Thoracic aorta (tissue), 2 donors: ENCODE data around the gene TOP3A. TPM values are rescaled to one million over a fixed set of nuclear protein-coding genes. Genes with fewer than 3 reads are reported as not detected.

Experiments used
- ATAC-seq: fragments of 150-250 bp; one replicate; pipeline ENCODE4 v1.8.0; 2017; ENCODE audit warnings: low read depth; ENCODE audit not compliant: insufficient number of reproducible peaks, low FRiP score
- DNase-seq: peaks from one replicate; pipeline ENCODE4 v3.0.0-alpha.2; 2020; ENCODE audit warnings: low spot score
- H3K27ac ChIP-seq, 2 donors: fragments of 200-600 bp; sonication (generic); 1 replicate in 1 of 2; 2 replicates in 1 of 2; pipeline ENCODE4 v1.5.1; 2016; ENCODE audit warnings: mild to moderate bottlenecking in 2 of 2, moderate library complexity in 2 of 2
- H3K27me3 ChIP-seq: fragments of 200-600 bp; sonication (generic); replicated peaks from 2 replicates; pipeline ENCODE4 v1.6.0; 2016; ENCODE audit warnings: mild to moderate bottlenecking; ENCODE audit not compliant: insufficient read depth
- H3K36me3 ChIP-seq: fragments of 200-600 bp; sonication (generic); one replicate; pipeline ENCODE4 v1.5.1; 2016
- H3K4me1 ChIP-seq, 2 donors: fragments of 200-600 bp; sonication (generic); 1 replicate in 1 of 2; 2 replicates in 1 of 2; pipeline versions ENCODE4 v1.5.1 to v1.6.0; 2016; ENCODE audit warnings: low read depth in 2 of 2, mild to moderate bottlenecking in 1 of 2; ENCODE audit not compliant: control insufficient read depth in 1 of 2
- H3K4me3 ChIP-seq: fragments of 200-600 bp; sonication (generic); 2 replicates; pipeline ENCODE4 v1.5.1; 2016; ENCODE audit warnings: mild to moderate bottlenecking
- H3K9me3 ChIP-seq: fragments of 200-600 bp; sonication (generic); 2 replicates; pipeline ENCODE4 v1.5.1; 2016
- total RNA-seq, 2 donors: library from RNA; depleted of rRNA; stranded (reverse); fragments of >200 nt; gene quantifications; one replicate each; pipeline versions ENCODE4 v1.1.0 to v1.2.3, GENCODE V29; 2016
- TF ChIP-seq, protein P1 (sequence below): fragments of 200-600 bp; sonication (generic); IDR thresholded peaks from one replicate; pipeline ENCODE4 v1.5.1; 2019; ENCODE audit warnings: antibody characterized with exemption

TOP3A gene
- total RNA-seq, 2 donors from 2014 or later = 33.4 to 54.6 TPM

DNA sequence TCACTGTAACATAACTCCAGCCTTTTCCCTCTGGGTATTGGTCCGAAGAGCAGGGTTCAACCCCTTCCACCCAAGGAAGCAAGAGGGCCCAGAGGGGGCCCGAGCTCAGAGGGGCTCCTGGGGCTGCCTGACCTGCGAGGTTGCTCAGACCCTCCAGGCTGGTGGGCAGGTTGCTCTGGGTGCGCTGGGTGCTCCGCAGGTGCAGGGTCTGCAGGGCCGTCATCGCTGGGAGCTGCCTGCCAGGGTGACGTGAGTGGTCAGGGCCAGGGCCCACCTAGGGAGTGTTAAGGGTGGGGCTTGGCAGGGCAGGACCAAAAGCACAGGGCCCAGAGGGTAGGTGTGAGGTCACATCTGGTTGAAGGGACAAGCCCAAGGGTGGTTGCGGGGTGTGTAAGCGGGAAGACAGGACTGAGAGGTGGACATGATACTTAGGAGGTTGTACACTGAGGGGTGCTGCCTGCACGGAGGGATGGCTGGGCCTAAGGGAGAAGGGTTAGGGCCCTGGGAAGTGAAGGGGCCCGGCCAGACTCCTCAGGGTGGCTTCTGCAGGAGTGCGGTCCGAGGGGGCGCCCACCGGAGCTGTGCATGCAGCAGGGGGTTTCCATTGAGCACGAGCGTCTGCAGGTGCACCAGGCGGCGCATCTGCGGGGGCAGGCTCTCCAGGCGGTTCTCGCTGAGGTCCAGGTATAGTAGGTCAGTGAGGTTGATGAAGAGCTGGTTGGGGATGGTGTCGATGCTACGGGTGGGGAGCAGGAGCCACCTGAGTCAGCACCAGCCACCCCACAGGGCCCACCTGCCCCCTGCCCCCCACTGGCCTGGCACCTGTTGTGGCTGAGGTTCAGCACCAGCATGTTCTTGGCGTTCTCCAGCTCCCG lies 60.6 kb downstream of the TOP3A start:
- Histone ChIP-seq H3K9me3 (no peaks in the 10 kb centered on the region), H3K27ac (no peak overlapping the region), H3K4me3 (no peak overlapping the region), H3K36me3 (peaks cover 66% of the 10 kb centered on the region), H3K27me3 (no peaks in the 10 kb centered on the region), H3K4me1 (peaks cover 18 to 21% of the 10 kb centered on the region in 2 donors)
- no peak for ATAC-seq
- TF ChIP-seq, protein P1, sequence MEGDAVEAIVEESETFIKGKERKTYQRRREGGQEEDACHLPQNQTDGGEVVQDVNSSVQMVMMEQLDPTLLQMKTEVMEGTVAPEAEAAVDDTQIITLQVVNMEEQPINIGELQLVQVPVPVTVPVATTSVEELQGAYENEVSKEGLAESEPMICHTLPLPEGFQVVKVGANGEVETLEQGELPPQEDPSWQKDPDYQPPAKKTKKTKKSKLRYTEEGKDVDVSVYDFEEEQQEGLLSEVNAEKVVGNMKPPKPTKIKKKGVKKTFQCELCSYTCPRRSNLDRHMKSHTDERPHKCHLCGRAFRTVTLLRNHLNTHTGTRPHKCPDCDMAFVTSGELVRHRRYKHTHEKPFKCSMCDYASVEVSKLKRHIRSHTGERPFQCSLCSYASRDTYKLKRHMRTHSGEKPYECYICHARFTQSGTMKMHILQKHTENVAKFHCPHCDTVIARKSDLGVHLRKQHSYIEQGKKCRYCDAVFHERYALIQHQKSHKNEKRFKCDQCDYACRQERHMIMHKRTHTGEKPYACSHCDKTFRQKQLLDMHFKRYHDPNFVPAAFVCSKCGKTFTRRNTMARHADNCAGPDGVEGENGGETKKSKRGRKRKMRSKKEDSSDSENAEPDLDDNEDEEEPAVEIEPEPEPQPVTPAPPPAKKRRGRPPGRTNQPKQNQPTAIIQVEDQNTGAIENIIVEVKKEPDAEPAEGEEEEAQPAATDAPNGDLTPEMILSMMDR = no peak
- DNase-seq = no peak

DNA sequence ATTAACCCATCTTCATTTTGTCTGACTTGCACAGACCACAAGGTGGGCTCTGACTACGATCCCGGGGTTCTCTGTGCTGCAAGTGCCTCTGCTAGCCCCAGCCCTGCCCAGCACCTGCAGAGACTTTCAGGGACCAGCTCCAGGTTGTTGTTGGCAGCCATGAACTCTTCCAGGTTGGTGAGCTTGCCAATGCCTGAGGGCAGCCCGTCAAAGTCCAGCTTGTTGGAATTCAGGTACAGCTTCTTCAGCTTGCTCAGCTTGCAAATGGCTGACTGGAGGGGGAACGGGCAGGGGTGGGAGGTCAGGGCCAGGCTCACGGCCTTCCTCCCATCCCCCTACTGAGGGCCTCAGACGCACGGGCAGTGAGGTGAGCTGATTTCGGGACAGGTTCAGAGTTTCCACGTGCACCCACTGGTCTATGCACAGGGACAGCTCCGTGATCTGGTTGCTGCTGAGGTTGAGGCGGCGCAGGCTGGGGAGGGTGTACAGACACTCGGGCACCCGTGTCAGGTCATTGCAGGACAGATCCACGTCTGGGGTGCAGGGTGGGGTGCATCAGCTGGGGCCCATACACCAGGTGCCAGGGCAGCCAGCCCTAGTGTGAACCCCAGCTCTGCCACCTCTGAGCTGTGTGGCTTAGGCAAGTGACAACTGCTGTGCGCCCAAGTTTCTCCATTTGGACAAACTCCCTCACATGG lies 61.5 kb downstream of the TOP3A start:
- ATAC-seq (no peak), DNase-seq (no peak)
- Histone ChIP-seq H3K4me1 (peaks cover 14 to 16% of the 10 kb centered on the region in 2 donors), H3K9me3 (no peaks in the 10 kb centered on the region), H3K4me3 (no peak overlapping the region), H3K36me3 (peaks cover 73% of the 10 kb centered on the region), H3K27me3 (no peaks in the 10 kb centered on the region), H3K27ac (no peak overlapping the region)
- TF ChIP-seq, protein P1 = no peak

DNA sequence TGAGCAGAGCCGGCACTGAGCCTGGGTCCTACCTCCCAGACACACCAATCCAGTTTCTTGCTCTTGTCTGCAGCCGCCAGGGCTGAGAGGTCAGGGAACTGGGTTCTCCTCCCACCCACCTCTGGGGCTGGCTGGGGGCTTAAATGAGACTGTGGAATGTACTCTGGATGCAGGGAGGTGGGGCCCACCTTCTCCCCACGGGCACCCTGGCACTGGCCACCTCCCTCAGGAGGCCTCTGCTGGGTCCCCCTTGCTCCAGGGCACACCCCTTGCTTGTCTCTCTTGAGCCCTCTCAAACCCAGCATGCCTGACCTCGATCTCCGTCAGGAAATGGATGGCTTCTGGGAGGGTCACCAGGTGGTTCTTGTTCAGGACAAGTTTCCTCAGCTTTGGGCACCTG lies 62.6 kb downstream of the TOP3A start:
- TF ChIP-seq, protein P1 = no peak
- Histone ChIP-seq H3K4me3 (no peak overlapping the region), H3K36me3 (peaks cover 78% of the 10 kb centered on the region), H3K27ac (no peak overlapping the region), H3K4me1 (peaks cover 9 to 11% of the 10 kb centered on the region in 2 donors), H3K9me3 (no peaks in the 10 kb centered on the region), H3K27me3 (no peaks in the 10 kb centered on the region)
- no peak for ATAC-seq
- no peak for DNase-seq

DNA sequence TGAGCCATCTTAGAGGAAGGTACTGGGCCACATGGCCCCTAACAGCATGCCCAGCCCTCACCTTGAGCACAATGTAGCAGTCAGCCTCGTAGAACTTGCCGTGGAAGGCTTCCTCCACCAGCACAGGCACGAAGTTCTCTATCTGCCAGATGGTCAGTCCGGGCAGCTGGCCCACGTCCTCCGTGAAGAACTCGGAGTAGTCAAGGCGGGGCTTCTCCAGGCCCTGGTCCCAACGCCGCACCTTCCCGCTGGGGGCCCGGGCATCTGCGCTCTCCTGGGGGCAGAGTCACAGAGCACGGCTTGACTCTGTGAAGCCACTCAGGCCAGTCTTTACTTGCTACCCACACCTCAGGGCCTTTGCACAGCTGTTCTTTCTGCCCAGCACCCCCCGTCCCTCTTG lies 63.6 kb downstream of the TOP3A start:
- TF ChIP-seq, protein P1 = no peak
- DNase-seq = no peak
- H3K9me3 ChIP-seq = no peaks in the 10 kb centered on the region
- no peak for ATAC-seq
- H3K27me3 ChIP-seq = no peaks in the 10 kb centered on the region
- peaks cover 84% of the 10 kb centered on the region for H3K36me3 ChIP-seq
- H3K4me3 ChIP-seq = no peak overlapping the region
- peaks cover 0 to 1% of the 10 kb centered on the region in 2 donors for H3K4me1 ChIP-seq
- no peak overlapping the region for H3K27ac ChIP-seq

DNA sequence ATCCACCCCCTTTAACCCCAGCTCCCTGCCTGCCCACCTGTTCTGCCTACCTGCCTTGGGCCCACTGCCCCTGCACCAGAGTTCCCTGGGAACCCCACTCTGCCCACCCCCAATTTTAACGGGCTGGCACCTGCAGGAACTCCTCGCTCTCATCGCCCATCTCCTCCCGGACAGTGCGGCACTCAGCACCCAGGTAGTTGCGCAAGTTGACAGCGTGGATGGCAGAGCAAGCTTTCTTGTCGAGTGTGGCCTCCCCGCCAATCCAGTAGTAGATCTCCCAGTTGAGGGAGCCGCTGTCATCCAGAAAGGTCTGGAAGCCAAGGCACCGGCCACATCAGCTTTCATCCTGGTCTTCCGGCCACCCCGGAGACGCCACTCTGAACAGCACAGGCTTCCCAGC lies 64.1 kb downstream of the TOP3A start:
- no peak for DNase-seq
- ATAC-seq = no peak
- Histone ChIP-seq H3K4me3 (no peak overlapping the region), H3K27me3 (no peaks in the 10 kb centered on the region), H3K36me3 (peaks cover 87% of the 10 kb centered on the region), H3K4me1 (no peaks in the 10 kb centered on the region), H3K27ac (no peak overlapping the region), H3K9me3 (no peaks in the 10 kb centered on the region)
- TF ChIP-seq, protein P1 = no peak
